ENCODE measurements around the gene RAF1. TPM values are rescaled to one million over a fixed set of nuclear protein-coding genes. Genes with fewer than 3 reads are reported as not detected.
A peak's percentile ranks its signal among the peaks of the same experiment; 100 is the strongest.
"Not testable (repeated sequence)": the region's sequence is repeated elsewhere in the genome, so short reads cannot be mapped to it uniquely, and the experiment has no call there.

RAF1 gene
- total RNA-seq, 2 experiments from 2014 or later: 71.1 to 74.9 TPM

GRCh38 chr3:12628813-12629212, 35.1 kb downstream of the RAF1 start:
- ChIA-PET POLR2A (no interaction called here), CTCF (no interaction called here)
- intact Hi-C loops (cut with micrococcal nuclease): no loop called here
- TF ChIP-seq CTCF (IDR thresholded peaks at IDR 0.05): no peak
- no peak overlapping the region for H3K27ac Mint-ChIP-seq
- ATAC-seq (no peak), DNase-seq (no peak)
- peaks cover 1% of the 10 kb centered on the region for H3K9me3 Mint-ChIP-seq
- no peak overlapping the region for H3K4me3 Mint-ChIP-seq
- H3K36me3 Mint-ChIP-seq (ENCODE audit: low read depth): peaks cover 8% of the 10 kb centered on the region
- H3K27me3 Mint-ChIP-seq: no peaks in the 10 kb centered on the region
- H3K4me1 Mint-ChIP-seq (ENCODE audit: low read depth): peaks cover 69% of the 10 kb centered on the region

- Mint-ChIP-seq H3K27me3 (no peaks in the 10 kb centered on the region), H3K27ac (peak overlapping the region; percentile 37)
These were observed 36.5 kb downstream of the RAF1 start for GRCh38 chr3:12627370-12627769.

GRCh38 chr3:12624964-12625363, 39.0 kb downstream of the RAF1 start:
- H3K27me3 Mint-ChIP-seq; ATAC-seq; DNase-seq; intact Hi-C loops (cut with micrococcal nuclease); POLR2A ChIA-PET; H3K9me3 Mint-ChIP-seq; H3K4me3 Mint-ChIP-seq; CTCF ChIA-PET; H3K36me3 Mint-ChIP-seq (ENCODE audit: low read depth): not testable (repeated sequence)
- Mint-ChIP-seq H3K27ac (peak overlapping the region; percentile 57), H3K4me1 (ENCODE audit: low read depth) (peaks cover 62% of the 10 kb centered on the region)

More at GRCh38 chr3:12627370-12627769, 36.5 kb downstream of the RAF1 start:
- CTCF ChIA-PET: interaction anchor here (0.6 to 1.2 kb wide), 5 partner anchors 15 to 183 kb away, joined by 3 read pairs; partner anchors contain the start of gene RAF1
- H3K36me3 Mint-ChIP-seq (ENCODE audit: low read depth): peaks cover 2% of the 10 kb centered on the region
- POLR2A ChIA-PET: interaction anchor here (1.1 to 1.3 kb wide), 2 partner anchors 11 to 37 kb away, joined by 3 read pairs; partner anchors contain the start of gene RAF1
- H3K4me1 Mint-ChIP-seq (ENCODE audit: low read depth): peaks cover 63% of the 10 kb centered on the region
- no peak for DNase-seq
- no peak overlapping the region for H3K4me3 Mint-ChIP-seq
- ATAC-seq: peak; percentile 61
- peaks cover 1% of the 10 kb centered on the region for H3K9me3 Mint-ChIP-seq
- intact Hi-C loops (cut with micrococcal nuclease): no loop called here
- TF ChIP-seq CTCF (IDR thresholded peaks at IDR 0.05): no peak

- no peak for TF ChIP-seq CTCF (IDR thresholded peaks at IDR 0.05)
- peaks cover 57% of the 10 kb centered on the region for H3K4me1 Mint-ChIP-seq (ENCODE audit: low read depth)
- no peak for ATAC-seq
- H3K9me3 Mint-ChIP-seq: no peaks in the 10 kb centered on the region
- H3K27ac Mint-ChIP-seq: peak overlapping the region; percentile 10
- ChIA-PET CTCF (interaction anchor here (1.0 kb wide), 1 partner anchor 9 kb away, joined by 3 read pairs; no protein-coding TSS in a partner anchor), POLR2A (no interaction called here)
- DNase-seq: no peak
- no peaks in the 10 kb centered on the region for H3K27me3 Mint-ChIP-seq
- H3K36me3 Mint-ChIP-seq (ENCODE audit: low read depth): no peaks in the 10 kb centered on the region
- H3K4me3 Mint-ChIP-seq: no peak overlapping the region
- intact Hi-C loops (cut with micrococcal nuclease): no loop called here
These were observed 39.9 kb downstream of the RAF1 start for GRCh38 chr3:12624056-12624455.

- Mint-ChIP-seq H3K27ac (peak overlapping the region; percentile 1), H3K4me1 (ENCODE audit: low read depth) (peaks cover 46% of the 10 kb centered on the region), H3K4me3 (no peak overlapping the region), H3K9me3 (no peaks in the 10 kb centered on the region), H3K36me3 (ENCODE audit: low read depth) (peaks cover 6% of the 10 kb centered on the region), H3K27me3 (no peaks in the 10 kb centered on the region)
- no peak for TF ChIP-seq CTCF (IDR thresholded peaks at IDR 0.05)
- ChIA-PET CTCF (interaction anchor here (1.0 kb wide), 1 partner anchor 165 kb away, joined by 3 read pairs; no protein-coding TSS in a partner anchor), POLR2A (no interaction called here)
- DNase-seq (no peak), ATAC-seq (no peak)
- intact Hi-C loops (cut with micrococcal nuclease): no loop called here
These were observed 41.6 kb downstream of the RAF1 start for GRCh38 chr3:12622335-12622734.

Measured in activated CD8-positive, alpha-beta T cell treated with anti-CD3 and anti-CD28 coated beads for 36 hours (primary cell).